ENCODE measurements around the gene PDGFB.

DNA sequence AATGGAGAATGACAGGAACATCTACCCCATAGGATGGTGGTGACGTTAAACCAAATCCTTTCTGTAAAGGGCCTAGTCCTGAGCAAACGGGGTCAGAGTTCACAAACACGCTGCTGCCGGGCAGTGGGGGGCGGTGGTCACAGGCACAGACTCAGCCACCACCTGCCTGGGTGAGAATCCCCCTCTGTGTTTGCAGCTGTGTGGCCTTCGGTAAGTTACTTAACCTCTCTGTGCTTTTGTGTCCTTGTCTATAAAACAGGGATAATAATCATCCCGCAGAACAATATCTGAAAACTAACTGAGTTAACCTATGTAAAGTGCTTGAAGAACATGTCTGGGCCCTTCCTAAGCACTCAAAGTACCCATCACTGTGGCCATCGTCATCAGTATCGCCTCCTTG is 26.0 kb upstream of the PDGFB start:
- TF ChIP-seq POLR2A (IDR thresholded peaks at IDR 0.05; ENCODE audit: low read depth, low read length), result no peak
- TF ChIP-seq RCOR1 (IDR thresholded peaks at IDR 0.05; ENCODE audit: insufficient replicate concordance, low read length), result no peak
- TF ChIP-seq MXI1 (IDR thresholded peaks at IDR 0.05; ENCODE audit: borderline replicate concordance, low read depth, low read length), result no peak
- TF ChIP-seq, protein P1, sequence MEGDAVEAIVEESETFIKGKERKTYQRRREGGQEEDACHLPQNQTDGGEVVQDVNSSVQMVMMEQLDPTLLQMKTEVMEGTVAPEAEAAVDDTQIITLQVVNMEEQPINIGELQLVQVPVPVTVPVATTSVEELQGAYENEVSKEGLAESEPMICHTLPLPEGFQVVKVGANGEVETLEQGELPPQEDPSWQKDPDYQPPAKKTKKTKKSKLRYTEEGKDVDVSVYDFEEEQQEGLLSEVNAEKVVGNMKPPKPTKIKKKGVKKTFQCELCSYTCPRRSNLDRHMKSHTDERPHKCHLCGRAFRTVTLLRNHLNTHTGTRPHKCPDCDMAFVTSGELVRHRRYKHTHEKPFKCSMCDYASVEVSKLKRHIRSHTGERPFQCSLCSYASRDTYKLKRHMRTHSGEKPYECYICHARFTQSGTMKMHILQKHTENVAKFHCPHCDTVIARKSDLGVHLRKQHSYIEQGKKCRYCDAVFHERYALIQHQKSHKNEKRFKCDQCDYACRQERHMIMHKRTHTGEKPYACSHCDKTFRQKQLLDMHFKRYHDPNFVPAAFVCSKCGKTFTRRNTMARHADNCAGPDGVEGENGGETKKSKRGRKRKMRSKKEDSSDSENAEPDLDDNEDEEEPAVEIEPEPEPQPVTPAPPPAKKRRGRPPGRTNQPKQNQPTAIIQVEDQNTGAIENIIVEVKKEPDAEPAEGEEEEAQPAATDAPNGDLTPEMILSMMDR (conservative IDR thresholded peaks at IDR 0.05; ENCODE audit: low read depth, low read length), result no peak
- TF ChIP-seq FOS (IDR thresholded peaks at IDR 0.05; ENCODE audit: low read depth, low read length), result no peak
- TF ChIP-seq MAFK (IDR thresholded peaks at IDR 0.05; ENCODE audit: low read depth, low read length), result no peak
- no peak for TF ChIP-seq USF2 (IDR thresholded peaks at IDR 0.05; ENCODE audit: low read depth, low read length)
- TF ChIP-seq CEBPB (IDR thresholded peaks at IDR 0.05; ENCODE audit: low read depth, low read length), result no peak
- no peak for TF ChIP-seq SMC3 (IDR thresholded peaks at IDR 0.05; ENCODE audit: low read depth, low read length)
- TF ChIP-seq MAZ (IDR thresholded peaks at IDR 0.05; ENCODE audit: borderline replicate concordance, low read depth, low read length), result no peak
- no peak for TF ChIP-seq NFE2L2 (IDR thresholded peaks at IDR 0.05; ENCODE audit: low read depth, low read length)

All from IMR-90 (cell line).